Mucosa of rectum (tissue), 2 donors: ENCODE data around the gene CACNB1.

Experiments used
- H3K27ac ChIP-seq, 2 donors: one replicate each; pipeline ENCODE4 v1.7.0; 2013; ENCODE audit warnings: inconsistent platforms in 2 of 2, low read depth in 2 of 2, low read length in 2 of 2
- H3K27me3 ChIP-seq, 2 donors: one replicate each; pipeline ENCODE4 v1.7.0; 2013; ENCODE audit warnings: low read length in 2 of 2; ENCODE audit not compliant: control insufficient read depth in 2 of 2, insufficient read depth in 2 of 2
- H3K36me3 ChIP-seq, 2 donors: one replicate each; pipeline ENCODE4 v1.7.0; 2013; ENCODE audit warnings: low read length in 2 of 2; ENCODE audit not compliant: control insufficient read depth in 2 of 2, insufficient read depth in 2 of 2
- H3K4me1 ChIP-seq, 2 donors: one replicate each; pipeline ENCODE4 v1.7.0; 2013; ENCODE audit warnings: low read length in 2 of 2, mild to moderate bottlenecking in 1 of 2; ENCODE audit not compliant: control insufficient read depth in 2 of 2, insufficient read depth in 2 of 2
- H3K4me3 ChIP-seq, 2 donors: one replicate each; pipeline ENCODE4 v1.7.0; 2013; ENCODE audit warnings: low read length in 2 of 2
- H3K9ac ChIP-seq, 2 donors: one replicate each; pipeline ENCODE4 v1.7.0; 2013; ENCODE audit warnings: low read length in 2 of 2, low read depth in 1 of 2, mild to moderate bottlenecking in 1 of 2
- H3K9me3 ChIP-seq, 2 donors: one replicate each; pipeline ENCODE4 v1.7.0; 2013; ENCODE audit warnings: low read length in 2 of 2; ENCODE audit not compliant: control insufficient read depth in 2 of 2
- donor health status: healthy.
- donor health status: Normal muscosa, but diverticular disease.

CACNB1 gene

DNA sequence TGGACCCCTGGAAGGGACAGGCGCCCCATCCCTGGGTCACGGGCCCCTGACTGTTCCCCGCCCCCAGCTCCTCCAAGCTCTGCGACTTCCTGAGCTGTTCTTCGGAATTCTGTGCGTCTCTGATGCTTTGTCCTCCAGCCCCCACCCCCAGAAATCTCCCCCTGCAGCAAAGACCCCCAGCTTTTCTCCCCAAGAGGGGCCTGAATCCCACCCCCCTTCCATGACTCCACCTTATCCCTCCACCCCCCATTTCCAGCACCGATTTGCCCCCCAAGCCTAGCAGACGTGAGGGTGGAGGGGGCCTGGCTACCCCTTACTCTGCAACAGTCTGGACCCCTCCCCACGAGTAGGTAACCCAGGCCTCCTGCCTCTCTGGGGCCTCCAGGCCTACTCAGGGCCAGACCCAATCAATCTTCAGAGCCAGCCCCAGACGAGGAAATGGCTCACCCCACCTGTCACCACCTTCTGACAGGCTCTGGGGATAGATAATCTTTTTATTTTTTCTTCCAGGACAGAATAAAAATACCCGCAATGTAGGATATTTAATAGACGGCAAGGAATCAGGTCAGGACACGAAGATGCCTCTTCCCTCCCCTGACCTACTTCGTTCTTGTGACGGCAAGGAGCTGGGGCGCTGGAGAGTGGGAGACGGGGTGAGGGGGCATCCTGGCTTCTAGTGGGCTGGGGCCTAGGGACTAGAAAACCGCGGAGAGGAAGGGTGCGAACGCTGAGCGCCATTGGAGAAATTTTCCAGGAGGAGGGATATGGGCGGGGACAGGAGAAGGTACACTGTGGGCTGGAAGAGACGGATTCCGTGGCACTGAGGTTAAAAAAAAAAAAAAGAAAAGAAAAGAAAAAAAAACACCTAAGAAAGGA, 45.3 kb downstream of the CACNB1 start:
- Histone ChIP-seq H3K27ac (peak overlapping the region in 1 of 2 donors; percentile 91), H3K4me1 (peaks cover 10 to 11% of the 10 kb centered on the region in 2 donors), H3K27me3 (peaks cover 9 to 21% of the 10 kb centered on the region in 2 donors), H3K9me3 (no peaks in the 10 kb centered on the region), H3K36me3 (no peaks in the 10 kb centered on the region), H3K9ac (peak overlapping the region; percentile 6 to 34), H3K4me3 (peak overlapping the region; percentile 90 to 96)

GRCh38 chr17:39151150-39151942, 46.1 kb downstream of the CACNB1 start, which contains the start of gene PLXDC1:
PLXDC1 (minus strand) TSS chr17:39151637; CDS start chr17:39151437, 200 bp downstream.
- H3K4me3 ChIP-seq, result peak within 1 kb of the TSS; percentile 90 to 96
- peaks cover 9 to 21% of the 10 kb centered on the region in 2 donors for H3K27me3 ChIP-seq
- no peaks in the 10 kb centered on the region for H3K36me3 ChIP-seq
- no peaks in the 10 kb centered on the region for H3K9me3 ChIP-seq
- H3K27ac ChIP-seq, result peak within 1 kb of the TSS in 1 of 2 donors; percentile 38
- peak within 1 kb of the TSS; percentile 6 to 36 for H3K9ac ChIP-seq
- H3K4me1 ChIP-seq, result peaks cover 10 to 11% of the 10 kb centered on the region in 2 donors

DNA sequence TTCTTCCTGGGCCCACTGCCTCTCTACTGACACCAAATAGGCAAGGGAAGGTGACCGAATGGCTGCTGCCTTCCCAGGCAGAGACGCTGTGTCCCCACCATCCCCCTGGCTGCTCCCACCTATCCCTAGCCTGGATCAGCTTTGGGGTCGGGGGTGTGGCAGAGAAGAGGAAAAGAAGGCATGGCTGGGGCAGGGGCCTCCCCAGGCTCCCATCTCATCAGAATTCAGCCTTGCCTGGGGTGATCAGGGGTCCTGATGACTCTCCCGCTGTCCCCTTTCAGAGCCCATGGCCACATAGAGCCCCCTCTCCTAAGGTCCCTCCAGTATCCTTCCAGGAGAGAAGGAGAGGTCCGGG, 46.7 kb downstream of the CACNB1 start:
- Histone ChIP-seq H3K27ac (no peak overlapping the region), H3K9ac (peak overlapping the region in 1 of 2 donors; percentile 36), H3K9me3 (no peaks in the 10 kb centered on the region), H3K36me3 (no peaks in the 10 kb centered on the region), H3K27me3 (peaks cover 9 to 21% of the 10 kb centered on the region in 2 donors), H3K4me1 (peaks cover 10 to 11% of the 10 kb centered on the region in 2 donors), H3K4me3 (peak overlapping the region; percentile 50 to 52)

- no peak overlapping the region for H3K27ac ChIP-seq
- H3K9me3 ChIP-seq, result no peaks in the 10 kb centered on the region
- H3K36me3 ChIP-seq, result no peaks in the 10 kb centered on the region
- no peak overlapping the region for H3K4me3 ChIP-seq
- H3K4me1 ChIP-seq, result peaks cover 10 to 11% of the 10 kb centered on the region in 2 donors
- peak overlapping the region in 1 of 2 donors; percentile 36 for H3K9ac ChIP-seq
- peaks cover 9 to 21% of the 10 kb centered on the region in 2 donors for H3K27me3 ChIP-seq
Measured at GRCh38 chr17:39150104-39150634, 47.3 kb downstream of the CACNB1 start.

GRCh38 chr17:39147221-39148185, 50.0 kb downstream of the CACNB1 start:
- H3K9ac ChIP-seq, result no peak overlapping the region
- H3K27ac ChIP-seq, result no peak overlapping the region
- no peaks in the 10 kb centered on the region for H3K36me3 ChIP-seq

DNA sequence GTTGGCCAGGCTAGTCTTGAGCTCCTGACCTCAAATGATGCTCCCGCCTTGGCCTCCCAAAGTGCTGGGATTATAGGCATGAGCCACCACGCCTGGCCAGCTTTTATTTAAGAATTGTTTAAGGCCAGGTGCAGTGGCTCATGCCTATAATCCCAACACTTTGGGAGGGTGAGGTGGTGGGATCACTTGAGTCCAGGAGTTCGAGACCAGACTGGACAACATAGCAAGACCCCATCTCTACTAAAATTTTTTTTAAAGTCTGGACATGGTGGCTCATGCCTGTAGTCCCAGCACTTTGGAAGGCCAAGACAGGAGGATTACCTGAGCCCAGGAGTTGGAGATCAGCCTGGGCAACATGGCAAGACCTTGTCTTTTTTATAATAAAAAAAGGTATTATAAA, 51.2 kb downstream of the CACNB1 start:
- H3K36me3 ChIP-seq, result no peaks in the 10 kb centered on the region
- H3K27me3 ChIP-seq, result peaks cover 9 to 21% of the 10 kb centered on the region in 2 donors
- no peaks in the 10 kb centered on the region for H3K9me3 ChIP-seq
- no peaks in the 10 kb centered on the region for H3K4me1 ChIP-seq
- no peak overlapping the region for H3K27ac ChIP-seq
- no peak overlapping the region for H3K9ac ChIP-seq
- H3K4me3 ChIP-seq, result no peak overlapping the region

More at GRCh38 chr17:39147221-39148185, 50.0 kb downstream of the CACNB1 start:
- Histone ChIP-seq H3K27me3 (peaks cover 9 to 21% of the 10 kb centered on the region in 2 donors), H3K4me3 (no peak overlapping the region), H3K4me1 (peaks cover 4 to 6% of the 10 kb centered on the region in 2 donors), H3K9me3 (no peaks in the 10 kb centered on the region)

DNA sequence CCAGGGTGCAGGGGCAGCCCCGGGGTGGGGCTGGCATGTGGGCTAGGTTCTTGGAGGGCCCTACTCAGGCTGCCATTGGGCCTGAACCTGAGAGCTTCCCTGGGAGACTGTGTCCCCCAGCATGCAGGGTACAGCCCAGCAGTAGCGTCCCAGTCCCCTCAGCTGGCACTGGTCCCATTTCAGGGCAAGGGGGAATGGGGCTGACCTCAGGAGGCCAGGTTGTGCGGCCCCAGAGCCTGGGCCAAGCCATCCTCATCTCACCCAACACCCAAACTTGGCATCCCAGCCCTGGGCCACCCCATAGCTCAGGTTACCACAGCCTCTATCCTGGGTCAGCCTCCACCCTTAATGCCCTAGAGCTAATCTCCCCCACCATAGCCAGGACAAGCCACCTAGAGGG, 52.3 kb downstream of the CACNB1 start:
- Histone ChIP-seq H3K4me3 (no peak overlapping the region), H3K27ac (no peak overlapping the region), H3K9me3 (no peaks in the 10 kb centered on the region), H3K27me3 (peaks cover under 1 to 9% of the 10 kb centered on the region in 2 donors), H3K9ac (no peak overlapping the region), H3K36me3 (no peaks in the 10 kb centered on the region), H3K4me1 (no peaks in the 10 kb centered on the region)

DNA sequence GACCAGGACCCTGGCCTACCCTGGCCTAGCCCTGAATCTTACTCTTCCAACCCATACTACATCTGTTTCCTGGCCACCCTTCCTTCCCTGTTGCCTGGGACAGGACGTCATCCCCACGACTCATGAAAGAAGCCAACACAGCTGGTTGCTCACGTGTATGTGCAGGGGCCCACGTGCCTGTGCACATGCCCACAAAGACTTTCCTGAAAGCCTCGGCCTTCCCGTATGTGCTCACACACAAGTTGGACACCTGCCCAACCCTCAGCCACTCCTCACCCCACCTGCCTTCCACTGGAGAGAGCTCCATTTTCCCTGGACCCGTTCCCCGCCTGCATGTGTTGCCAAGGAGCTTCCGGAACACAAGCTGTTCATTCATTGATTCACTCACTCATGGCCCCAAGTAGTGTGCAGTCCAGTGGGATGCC, 53.0 kb downstream of the CACNB1 start:
- Histone ChIP-seq H3K9me3 (no peaks in the 10 kb centered on the region), H3K36me3 (no peaks in the 10 kb centered on the region), H3K27ac (peak overlapping the region in 1 of 2 donors; percentile 54), H3K9ac (no peak overlapping the region), H3K27me3 (peaks cover 0 to 7% of the 10 kb centered on the region in 2 donors), H3K4me1 (no peaks in the 10 kb centered on the region), H3K4me3 (no peak overlapping the region)

- peak overlapping the region in 1 of 2 donors; percentile 54 for H3K27ac ChIP-seq
- no peaks in the 10 kb centered on the region for H3K27me3 ChIP-seq
- no peak overlapping the region for H3K9ac ChIP-seq
- H3K4me3 ChIP-seq, result no peak overlapping the region
- no peaks in the 10 kb centered on the region for H3K4me1 ChIP-seq
- no peaks in the 10 kb centered on the region for H3K9me3 ChIP-seq
- H3K36me3 ChIP-seq, result no peaks in the 10 kb centered on the region
Measured at GRCh38 chr17:39143552-39144093, 53.8 kb downstream of the CACNB1 start.
